IgD-negative memory B cell (primary cell): ENCODE measurements around the gene RNU1-2. TPM values are rescaled to one million over a fixed set of nuclear protein-coding genes. Genes with fewer than 3 reads are reported as not detected.
A peak's percentile ranks its signal among the peaks of the same experiment; 100 is the strongest.
"Not testable (repeated sequence)": the region's sequence is repeated elsewhere in the genome, so short reads cannot be mapped to it uniquely, and the experiment has no call there.

Source experiments
- H3K27ac Mint-ChIP-seq, 3 donors: one replicate each; pipeline ENCODE4 v1.8.0; 2020 to 2022; ENCODE audit warnings: mild to moderate bottlenecking in 3 of 3, mixed read lengths in 3 of 3, moderate library complexity in 1 of 3
- H3K27me3 Mint-ChIP-seq: one replicate; pipeline ENCODE4 v1.8.0; 2021; ENCODE audit warnings: mixed read lengths
- H3K36me3 Mint-ChIP-seq: one replicate; pipeline ENCODE4 v1.8.0; 2020; ENCODE audit warnings: mild to moderate bottlenecking, mixed read lengths
- H3K4me1 Mint-ChIP-seq, 3 donors: one replicate each; pipeline ENCODE4 v1.8.0; 2020 to 2022; ENCODE audit warnings: mixed read lengths in 3 of 3, mild to moderate bottlenecking in 1 of 3
- H3K4me3 Mint-ChIP-seq, 4 donors: one replicate each; pipeline ENCODE4 v1.8.0; 2020 to 2022; ENCODE audit warnings: mild to moderate bottlenecking in 4 of 4, mixed read lengths in 4 of 4, moderate library complexity in 3 of 4
- H3K9me3 Mint-ChIP-seq, 3 donors: one replicate each; pipeline ENCODE4 v1.8.0; 2020 to 2021; ENCODE audit warnings: mixed read lengths in 3 of 3, mild to moderate bottlenecking in 1 of 3
- polyA plus RNA-seq: library from polyadenylated mRNA; unstranded; fragments of 300-500 nt; fragmentation: Illumina TruSeq; gene quantifications from one replicate; pipeline ENCODE4 v1.2.3, GENCODE V29; 2021

Gene RNU1-2
- polyA plus RNA-seq, 1 donor from 2014 or later, result not detected

- H3K4me3 Mint-ChIP-seq, result peak overlapping the region in 1 of 4 donors; percentile 50
- H3K27me3 Mint-ChIP-seq, result peaks cover 28% of the 10 kb centered on the region
- H3K27ac Mint-ChIP-seq, H3K4me1 Mint-ChIP-seq, H3K36me3 Mint-ChIP-seq, H3K9me3 Mint-ChIP-seq: not testable (repeated sequence)
Observed at GRCh38 chr1:16874968-16875765, 20.6 kb upstream of the RNU1-2 start.

DNA sequence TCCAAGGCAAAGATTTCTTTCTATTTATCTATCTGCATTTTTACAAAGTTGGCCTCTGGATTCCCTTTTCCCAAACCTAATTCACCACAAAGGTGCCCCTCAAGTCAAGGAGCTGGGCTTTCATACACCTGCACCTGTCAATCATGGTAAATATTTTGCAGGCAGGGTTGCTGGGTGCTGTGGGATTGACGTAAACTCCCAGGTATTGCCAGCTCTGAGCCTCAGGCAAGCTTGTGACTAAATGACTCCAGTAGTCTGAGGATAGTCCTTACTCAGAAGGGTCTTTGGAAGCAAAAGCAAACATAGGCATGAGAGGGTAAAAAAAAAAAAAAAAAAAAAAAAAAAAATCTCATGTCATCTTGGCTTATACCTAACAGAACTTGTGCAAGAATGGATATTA lies 14.0 kb upstream of the RNU1-2 start:
- H3K36me3 Mint-ChIP-seq, H3K9me3 Mint-ChIP-seq, H3K4me3 Mint-ChIP-seq, H3K4me1 Mint-ChIP-seq: not testable (repeated sequence)
- Mint-ChIP-seq H3K27ac (peak overlapping the region in 1 of 3 donors; percentile 60), H3K27me3 (peaks cover 25% of the 10 kb centered on the region)

- no peak overlapping the region for H3K27ac Mint-ChIP-seq
- peaks cover 24% of the 10 kb centered on the region for H3K27me3 Mint-ChIP-seq
- peaks cover 0 to 1% (median 1%) of the 10 kb centered on the region in 3 donors for H3K4me1 Mint-ChIP-seq
- H3K36me3 Mint-ChIP-seq, result peaks cover 2% of the 10 kb centered on the region
- H3K9me3 Mint-ChIP-seq, result no peaks in the 10 kb centered on the region
- no peak overlapping the region for H3K4me3 Mint-ChIP-seq
Observed at GRCh38 chr1:16882986-16883385, 12.8 kb upstream of the RNU1-2 start.

GRCh38 chr1:16884487-16884886 lies 11.3 kb upstream of the RNU1-2 start:
- not testable (repeated sequence) for H3K36me3 Mint-ChIP-seq, H3K27ac Mint-ChIP-seq, H3K4me3 Mint-ChIP-seq, H3K9me3 Mint-ChIP-seq
- Mint-ChIP-seq H3K27me3 (peaks cover 27% of the 10 kb centered on the region), H3K4me1 (peaks cover 1 to 14% (median 12%) of the 10 kb centered on the region in 3 donors)

GRCh38 chr1:16886860-16887605 lies 8.7 kb upstream of the RNU1-2 start:
- H3K4me3 Mint-ChIP-seq, result peak overlapping the region in 2 of 4 donors; percentile 3 to 69
- peaks cover 2% of the 10 kb centered on the region for H3K36me3 Mint-ChIP-seq
- H3K9me3 Mint-ChIP-seq, result no peaks in the 10 kb centered on the region
- peaks cover 1 to 25% (median 19%) of the 10 kb centered on the region in 3 donors for H3K4me1 Mint-ChIP-seq
- peaks cover 15% of the 10 kb centered on the region for H3K27me3 Mint-ChIP-seq
- H3K27ac Mint-ChIP-seq, result peak overlapping the region in 2 of 3 donors; percentile 19 to 85

DNA sequence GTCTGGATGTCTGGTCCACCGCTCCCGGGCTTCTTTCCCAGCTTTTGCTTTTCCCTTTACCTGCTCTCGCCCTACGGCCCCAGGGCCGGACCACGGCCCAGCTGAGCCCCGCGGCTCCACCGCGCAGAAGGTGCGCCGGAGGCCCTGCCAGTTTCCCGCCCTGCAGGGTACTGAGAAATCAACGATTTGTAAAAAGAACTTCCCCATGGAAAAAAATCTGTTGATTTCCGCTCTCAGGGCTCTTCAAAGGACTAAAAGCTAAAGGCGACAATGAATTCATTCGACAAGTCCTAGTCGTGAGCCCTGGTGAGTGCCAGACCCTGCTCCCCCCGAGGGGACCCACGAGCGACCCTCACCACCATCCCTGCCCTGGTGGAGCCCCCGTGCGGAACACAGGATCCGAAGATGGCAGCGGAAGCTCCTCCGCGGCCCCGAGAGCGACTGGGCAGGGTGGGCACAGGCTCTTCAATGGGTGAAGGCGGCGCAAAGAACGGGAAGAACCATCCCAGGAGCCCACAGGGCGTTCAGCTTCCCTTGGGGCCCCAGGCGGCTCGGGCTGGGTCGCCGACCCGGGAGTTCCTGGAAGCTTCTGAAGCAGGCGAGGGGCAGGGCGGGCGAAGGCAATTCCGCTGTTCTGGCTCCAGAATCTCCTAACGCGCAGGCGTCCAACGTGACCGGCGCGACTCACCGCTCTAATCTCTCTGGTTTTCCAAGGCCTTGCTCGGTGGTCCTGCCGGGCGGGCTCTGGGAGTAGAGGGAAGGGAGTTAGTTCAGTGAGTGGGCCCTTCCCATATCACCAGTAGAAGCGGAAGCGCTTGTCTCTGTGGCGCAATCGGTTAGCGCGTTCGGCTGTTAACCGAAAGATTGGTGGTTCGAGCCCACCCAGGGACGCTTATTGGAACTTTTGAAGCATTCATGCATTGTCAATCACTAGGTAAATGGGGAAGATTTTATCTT lies 6.6 kb upstream of the RNU1-2 start:
- peaks cover 1 to 25% (median 19%) of the 10 kb centered on the region in 3 donors for H3K4me1 Mint-ChIP-seq
- H3K9me3 Mint-ChIP-seq, result no peaks in the 10 kb centered on the region
- H3K27me3 Mint-ChIP-seq, result peaks cover 10% of the 10 kb centered on the region
- peak overlapping the region; percentile 85 to 99 (median 93) for H3K27ac Mint-ChIP-seq
- H3K4me3 Mint-ChIP-seq, result peak overlapping the region; percentile 94 to 98 (median 94)
- peaks cover 2% of the 10 kb centered on the region for H3K36me3 Mint-ChIP-seq

DNA sequence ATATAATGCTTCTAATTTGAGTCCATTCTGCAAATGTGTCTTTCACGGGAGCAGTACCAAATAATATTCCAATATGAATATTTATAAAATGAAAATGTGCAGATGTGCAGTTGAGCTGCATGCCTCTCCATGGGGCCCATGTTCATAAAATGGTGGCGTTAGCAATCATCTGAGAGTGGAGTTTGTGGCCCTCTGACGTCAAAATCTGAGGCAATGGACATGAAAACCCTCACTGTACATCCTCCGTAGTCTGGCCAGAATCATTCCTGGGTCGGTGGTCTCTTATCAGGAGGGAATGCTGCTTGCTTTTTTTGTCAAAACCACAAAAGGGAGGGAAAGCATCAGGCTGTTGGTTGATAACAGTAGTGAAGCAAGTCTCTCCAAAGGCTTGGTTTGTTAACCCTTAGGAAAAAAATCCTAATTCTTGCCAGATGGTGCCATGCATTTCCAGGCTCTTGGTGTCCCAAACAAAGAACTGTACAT lies 5.2 kb upstream of the RNU1-2 start:
- not testable (repeated sequence) for H3K9me3 Mint-ChIP-seq, H3K36me3 Mint-ChIP-seq, H3K27me3 Mint-ChIP-seq
- peak overlapping the region in 1 of 3 donors; percentile 85 for H3K27ac Mint-ChIP-seq
- peaks cover 3 to 25% (median 22%) of the 10 kb centered on the region in 3 donors for H3K4me1 Mint-ChIP-seq
- peak overlapping the region in 2 of 4 donors; percentile 94 to 98 for H3K4me3 Mint-ChIP-seq

DNA sequence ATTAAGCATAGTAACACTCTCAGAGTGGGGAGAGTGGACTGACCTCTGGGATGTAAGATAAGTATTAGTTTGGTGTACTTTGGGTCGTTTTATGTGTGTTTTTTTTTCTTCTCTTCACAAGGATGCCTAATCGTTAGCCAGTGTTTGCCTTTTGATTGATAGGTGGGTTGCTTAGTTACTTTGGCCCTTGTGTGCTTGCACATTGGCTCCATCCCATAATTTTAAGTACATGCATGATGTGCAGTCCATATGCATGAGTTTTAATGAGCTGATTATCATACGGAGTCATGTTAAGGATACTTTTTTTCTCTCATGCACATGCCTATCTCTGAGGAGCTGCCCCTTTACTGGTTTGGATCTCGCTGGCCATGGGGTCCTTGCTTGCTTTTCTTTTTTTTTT lies 4.7 kb upstream of the RNU1-2 start:
- Mint-ChIP-seq H3K4me3 (peak overlapping the region in 1 of 4 donors; percentile 94), H3K27ac (peak overlapping the region in 1 of 3 donors; percentile 59), H3K4me1 (peaks cover 3 to 28% (median 22%) of the 10 kb centered on the region in 3 donors)
- not testable (repeated sequence) for H3K9me3 Mint-ChIP-seq, H3K36me3 Mint-ChIP-seq, H3K27me3 Mint-ChIP-seq

DNA sequence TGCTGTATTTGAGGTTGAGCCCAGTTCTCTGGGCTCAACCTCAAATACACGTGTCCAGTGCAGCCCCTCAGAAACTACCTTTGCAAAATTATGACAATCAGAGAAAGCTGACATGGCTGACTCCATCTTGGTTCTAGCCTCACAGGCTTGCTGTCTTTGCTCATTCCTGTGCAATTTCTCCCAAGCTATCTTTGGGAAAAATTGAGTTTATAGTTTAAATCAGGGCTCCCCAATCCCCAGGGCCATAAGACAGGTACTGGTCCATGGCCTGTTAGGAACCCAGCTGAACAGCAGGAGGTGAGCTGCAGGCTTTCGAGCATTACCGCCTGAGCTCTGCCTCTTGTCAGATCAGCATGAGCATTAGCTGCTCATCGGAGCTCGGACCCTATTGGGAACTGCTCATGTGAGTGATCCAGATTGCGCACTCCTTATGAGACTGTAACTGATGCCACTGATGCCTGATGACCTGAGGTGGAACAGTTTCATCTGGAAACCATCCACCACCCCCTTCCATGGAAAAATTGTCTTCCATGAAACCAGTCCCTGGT lies 2.7 kb upstream of the RNU1-2 start:
- not testable (repeated sequence) for H3K27me3 Mint-ChIP-seq, H3K9me3 Mint-ChIP-seq, H3K36me3 Mint-ChIP-seq, H3K27ac Mint-ChIP-seq
- Mint-ChIP-seq H3K4me1 (peaks cover 11 to 40% (median 31%) of the 10 kb centered on the region in 3 donors), H3K4me3 (peak overlapping the region in 1 of 4 donors; percentile 43)

GRCh38 chr1:16893796-16894195 lies 2.0 kb upstream of the RNU1-2 start:
- H3K9me3 Mint-ChIP-seq, H3K27me3 Mint-ChIP-seq, H3K27ac Mint-ChIP-seq, H3K36me3 Mint-ChIP-seq: not testable (repeated sequence)
- H3K4me1 Mint-ChIP-seq, result peaks cover 10 to 38% (median 28%) of the 10 kb centered on the region in 3 donors
- peak overlapping the region in 2 of 4 donors; percentile 70 to 73 for H3K4me3 Mint-ChIP-seq

DNA sequence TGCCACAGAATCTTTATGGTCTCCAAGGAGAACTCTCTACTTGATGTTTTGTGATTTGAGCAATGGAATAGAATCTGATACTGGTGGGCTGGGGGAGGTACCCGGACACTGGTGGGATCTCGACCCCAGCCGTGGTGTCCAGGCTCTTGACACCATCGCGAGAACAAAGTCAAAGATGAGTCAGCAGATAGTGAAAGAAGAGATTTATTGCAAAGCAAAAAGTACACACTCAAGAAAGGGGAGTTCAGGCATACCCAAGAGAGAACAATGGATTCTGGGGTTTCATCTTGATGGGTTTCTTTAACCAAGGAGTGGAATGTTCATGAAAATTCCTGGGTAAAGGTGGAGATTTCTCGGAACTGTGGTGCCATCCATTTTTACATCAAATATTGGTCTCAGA lies 1.4 kb upstream of the RNU1-2 start:
- Mint-ChIP-seq H3K4me1 (peaks cover 10 to 34% (median 24%) of the 10 kb centered on the region in 3 donors), H3K4me3 (peak overlapping the region in 3 of 4 donors; percentile 27 to 70 (median 47)), H3K27ac (peak overlapping the region in 2 of 3 donors; percentile 45 to 87)
- H3K27me3 Mint-ChIP-seq, H3K36me3 Mint-ChIP-seq, H3K9me3 Mint-ChIP-seq: not testable (repeated sequence)

DNA sequence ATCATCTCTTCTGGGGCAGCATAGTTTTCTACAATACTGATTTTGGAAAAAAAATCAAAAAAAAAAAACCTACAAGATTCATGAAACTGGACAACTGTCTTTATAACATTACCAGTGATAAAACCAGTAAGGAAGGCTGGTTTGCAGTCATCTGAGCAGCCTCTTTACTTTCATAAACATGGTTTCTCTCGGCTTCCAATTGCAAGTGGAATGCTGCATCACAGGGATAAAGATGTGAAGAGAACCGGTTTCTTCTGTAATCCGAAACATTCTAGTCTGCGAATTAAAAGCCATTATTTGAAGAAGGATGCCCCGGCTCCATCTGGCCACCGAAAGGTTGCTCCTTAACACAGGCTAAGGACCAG lies 565 bp upstream of the RNU1-2 start:
- not testable (repeated sequence) for H3K36me3 Mint-ChIP-seq, H3K27me3 Mint-ChIP-seq, H3K9me3 Mint-ChIP-seq

DNA sequence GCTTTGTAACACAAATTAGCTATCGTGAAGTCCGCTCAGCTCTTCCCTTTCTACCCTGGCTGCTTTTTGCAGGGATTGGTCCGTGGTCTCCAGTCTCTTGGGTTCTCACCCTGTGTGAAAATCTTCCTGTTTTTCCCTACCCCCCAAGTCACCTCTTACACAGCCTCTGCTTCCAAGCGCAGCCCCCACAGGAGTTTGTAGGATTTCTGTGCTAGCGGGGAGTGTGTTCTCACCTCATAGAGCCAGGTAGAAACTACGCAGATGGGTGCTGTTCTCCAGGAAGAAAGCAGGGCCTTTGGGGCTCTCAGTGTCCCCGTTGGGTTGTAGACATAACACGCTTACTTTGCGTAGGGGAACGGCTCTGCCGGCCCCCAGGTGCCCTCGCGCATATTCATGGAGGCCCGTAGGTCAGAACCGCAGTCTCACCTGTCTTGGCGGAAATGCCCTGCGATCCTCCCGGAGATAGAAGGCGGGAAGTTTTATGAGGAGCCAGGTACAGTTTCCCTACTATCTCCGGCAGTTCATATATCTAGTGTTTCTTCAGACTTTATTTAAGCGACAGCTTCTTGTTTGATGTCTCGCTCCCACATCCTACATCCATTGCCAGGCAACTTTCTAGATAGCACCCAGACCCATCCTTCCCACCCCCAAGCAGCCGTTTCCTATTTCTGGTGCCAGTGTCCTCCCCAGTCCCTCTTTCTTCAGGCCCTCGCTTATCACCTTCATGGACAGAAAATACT lies 706 bp downstream of the RNU1-2 start:
- H3K9me3 Mint-ChIP-seq, H3K36me3 Mint-ChIP-seq, H3K27me3 Mint-ChIP-seq: not testable (repeated sequence)
- Mint-ChIP-seq H3K4me1 (peaks cover 12 to 26% (median 26%) of the 10 kb centered on the region in 3 donors), H3K27ac (peak overlapping the region; percentile 97 to 100 (median 99)), H3K4me3 (peak overlapping the region; percentile 82 to 94 (median 89))

More for the DNA sequence above, 565 bp upstream of the RNU1-2 start:
- peak overlapping the region; percentile 70 to 94 (median 86) for H3K4me3 Mint-ChIP-seq
- H3K4me1 Mint-ChIP-seq, result peaks cover 10 to 25% (median 17%) of the 10 kb centered on the region in 3 donors
- peak overlapping the region; percentile 87 to 100 (median 99) for H3K27ac Mint-ChIP-seq

- not testable (repeated sequence) for H3K27me3 Mint-ChIP-seq, H3K36me3 Mint-ChIP-seq, H3K9me3 Mint-ChIP-seq
- H3K4me3 Mint-ChIP-seq, result peak overlapping the region; percentile 28 to 80 (median 50)
- H3K4me1 Mint-ChIP-seq, result peaks cover 17 to 30% (median 29%) of the 10 kb centered on the region in 3 donors
- peak overlapping the region; percentile 73 to 99 (median 97) for H3K27ac Mint-ChIP-seq
Observed at GRCh38 chr1:16897653-16898052, 1.9 kb downstream of the RNU1-2 start.
